ENCODE results near the gene MCTP1. TPM values are rescaled to one million over a fixed set of nuclear protein-coding genes. Genes with fewer than 3 reads are reported as not detected.

MCTP1 gene
- total and polyA plus RNA-seq, 7 experiments from 2014 or later: 0.75 to 38.9 (median 2.3) TPM; not detected in 1

GRCh38 chr5:94855543-94855942 is 429.4 kb downstream of the MCTP1 start:
- CTCF ChIA-PET: no interaction called here
- DNase-seq (no peak), ATAC-seq (no peak)
- Histone ChIP-seq H3K4me1 (ENCODE audit: control insufficient read depth in 2 of 2, insufficient read depth in 2 of 2, low read length in 2 of 2) (no peaks in the 10 kb centered on the region), H3K27me3 (ENCODE audit: control insufficient read depth in 2 of 2, insufficient read depth in 2 of 2, low read length in 2 of 2) (no peaks in the 10 kb centered on the region), H3K36me3 (ENCODE audit: control insufficient read depth in 2 of 3, insufficient read depth in 3 of 3, low read length in 3 of 3) (no peaks in the 10 kb centered on the region), H3K4me3 (ENCODE audit: low read length) (no peak overlapping the region), H3K9me3 (ENCODE audit: control insufficient read depth in 2 of 3, low read length in 3 of 3) (no peaks in the 10 kb centered on the region), H3K27ac (ENCODE audit: low read depth, low read length) (no peak overlapping the region)
- Mint-ChIP-seq H3K9me3 (no peaks in the 10 kb centered on the region), H3K4me3 (no peak overlapping the region), H3K36me3 (no peaks in the 10 kb centered on the region), H3K4me1 (no peaks in the 10 kb centered on the region), H3K27me3 (peaks cover 0 to 19% (median 0%) of the 10 kb centered on the region in 5 donors), H3K27ac (no peak overlapping the region)
- POLR2A ChIA-PET: interaction anchor here (0.7 kb wide), 1 partner anchor 16 kb away, joined by 3 read pairs; no protein-coding TSS in a partner anchor
- intact Hi-C loops (cut with micrococcal nuclease): loop anchor here in 1 of 2 donors (10.0 kb wide), 1 partner anchor 941 kb away; no protein-coding TSS in a partner anchor

- Histone ChIP-seq H3K4me1 (ENCODE audit: control insufficient read depth in 2 of 2, insufficient read depth in 2 of 2, low read length in 2 of 2) (no peaks in the 10 kb centered on the region), H3K27me3 (ENCODE audit: control insufficient read depth in 2 of 2, insufficient read depth in 2 of 2, low read length in 2 of 2) (no peaks in the 10 kb centered on the region), H3K27ac (ENCODE audit: low read depth, low read length) (no peak overlapping the region), H3K4me3 (ENCODE audit: low read length) (no peak overlapping the region), H3K9me3 (ENCODE audit: control insufficient read depth in 2 of 3, low read length in 3 of 3) (no peaks in the 10 kb centered on the region), H3K36me3 (ENCODE audit: control insufficient read depth in 2 of 3, insufficient read depth in 3 of 3, low read length in 3 of 3) (no peaks in the 10 kb centered on the region)
- Mint-ChIP-seq H3K27me3 (peaks cover 0 to 14% (median under 1%) of the 10 kb centered on the region in 5 donors), H3K27ac (no peak overlapping the region), H3K9me3 (no peaks in the 10 kb centered on the region), H3K4me3 (no peak overlapping the region), H3K4me1 (peaks cover 0 to 2% (median 0%) of the 10 kb centered on the region in 7 donors), H3K36me3 (no peaks in the 10 kb centered on the region)
- intact Hi-C loops (cut with micrococcal nuclease): loop anchor here in 1 of 2 donors (5.0 to 10.0 kb wide), 3 partner anchors 161 to 938 kb away; partner anchors contain the start of genes KIAA0825 and SLF1
- POLR2A ChIA-PET: no interaction called here
- CTCF ChIA-PET: no interaction called here
- DNase-seq: no peak
- ATAC-seq: no peak
Observed at GRCh38 chr5:94853120-94853519, 431.8 kb downstream of the MCTP1 start.

- no peak for DNase-seq
- H3K9me3 Mint-ChIP-seq: no peaks in the 10 kb centered on the region
- H3K4me1 ChIP-seq (ENCODE audit: control insufficient read depth in 2 of 2, insufficient read depth in 2 of 2, low read length in 2 of 2): no peaks in the 10 kb centered on the region
- no peaks in the 10 kb centered on the region for H3K27me3 ChIP-seq (ENCODE audit: control insufficient read depth in 2 of 2, insufficient read depth in 2 of 2, low read length in 2 of 2)
- no peak overlapping the region for H3K27ac Mint-ChIP-seq
- peaks cover 0 to 11% (median 0%) of the 10 kb centered on the region in 7 donors for H3K4me1 Mint-ChIP-seq
- no peak overlapping the region for H3K4me3 Mint-ChIP-seq
- ATAC-seq: no peak
- no peaks in the 10 kb centered on the region for H3K36me3 Mint-ChIP-seq
- H3K27ac ChIP-seq (ENCODE audit: low read depth, low read length): no peak overlapping the region
- no peaks in the 10 kb centered on the region for H3K36me3 ChIP-seq (ENCODE audit: control insufficient read depth in 2 of 3, insufficient read depth in 3 of 3, low read length in 3 of 3)
- no peak overlapping the region for H3K4me3 ChIP-seq (ENCODE audit: low read length)
- peaks cover 0 to 8% (median 5%) of the 10 kb centered on the region in 5 donors for H3K27me3 Mint-ChIP-seq
- intact Hi-C loops (cut with micrococcal nuclease): loop anchor here (1.0 to 10.0 kb wide), 7 partner anchors 58 to 1270 kb away; partner anchors contain the start of genes KIAA0825 (in 1 of the 2), NR2F1-AS1 (in 1 of the 2) and SLF1 (in 1 of the 2)
- POLR2A ChIA-PET: interaction anchor here (0.6 kb wide), 1 partner anchor 15 kb away, joined by 3 read pairs; no protein-coding TSS in a partner anchor
- CTCF ChIA-PET: interaction anchor here (1.5 kb wide), 1 partner anchor 326 kb away, joined by 4 read pairs; no protein-coding TSS in a partner anchor
- H3K9me3 ChIP-seq (ENCODE audit: control insufficient read depth in 2 of 3, low read length in 3 of 3): no peaks in the 10 kb centered on the region
Observed at GRCh38 chr5:94850960-94851359, 433.9 kb downstream of the MCTP1 start.

GRCh38 chr5:94849821-94850736 is 434.8 kb downstream of the MCTP1 start:
- Mint-ChIP-seq H3K4me1 (peaks cover 0 to 11% (median 0%) of the 10 kb centered on the region in 7 donors), H3K36me3 (no peaks in the 10 kb centered on the region), H3K4me3 (no peak overlapping the region), H3K27me3 (peaks cover 0 to 8% (median 5%) of the 10 kb centered on the region in 5 donors), H3K27ac (no peak overlapping the region), H3K9me3 (no peaks in the 10 kb centered on the region)
- Histone ChIP-seq H3K27ac (ENCODE audit: low read depth, low read length) (no peak overlapping the region), H3K36me3 (ENCODE audit: control insufficient read depth in 2 of 3, insufficient read depth in 3 of 3, low read length in 3 of 3) (no peaks in the 10 kb centered on the region), H3K4me1 (ENCODE audit: control insufficient read depth in 2 of 2, insufficient read depth in 2 of 2, low read length in 2 of 2) (no peaks in the 10 kb centered on the region), H3K9me3 (ENCODE audit: control insufficient read depth in 2 of 3, low read length in 3 of 3) (no peaks in the 10 kb centered on the region), H3K27me3 (ENCODE audit: control insufficient read depth in 2 of 2, insufficient read depth in 2 of 2, low read length in 2 of 2) (no peaks in the 10 kb centered on the region), H3K4me3 (ENCODE audit: low read length) (no peak overlapping the region)
- DNase-seq: peak in 7 of 9 donors; percentile 3 to 42 (median 10)
- peak; percentile 87 for ATAC-seq
- POLR2A ChIA-PET: interaction anchor here (0.6 kb wide), 1 partner anchor 14 kb away, joined by 3 read pairs; no protein-coding TSS in a partner anchor
- intact Hi-C loops (cut with micrococcal nuclease): loop anchor here (1.0 to 10.0 kb wide), 7 partner anchors 57 to 1269 kb away; partner anchors contain the start of genes KIAA0825 (in 1 of the 2), NR2F1-AS1 (in 1 of the 2) and SLF1 (in 1 of the 2)
- CTCF ChIA-PET: interaction anchor here (0.7 to 1.5 kb wide), 3 partner anchors 18 to 404 kb away, joined by 3 to 4 read pairs (median 4); no protein-coding TSS in a partner anchor

GRCh38 chr5:94849324-94849723 is 435.6 kb downstream of the MCTP1 start:
- Mint-ChIP-seq H3K4me1 (peaks cover 0 to 11% (median 0%) of the 10 kb centered on the region in 7 donors), H3K9me3 (no peaks in the 10 kb centered on the region), H3K4me3 (no peak overlapping the region), H3K36me3 (no peaks in the 10 kb centered on the region), H3K27me3 (peaks cover 0 to 8% (median 5%) of the 10 kb centered on the region in 5 donors), H3K27ac (no peak overlapping the region)
- no peak overlapping the region for H3K4me3 ChIP-seq (ENCODE audit: low read length)
- ATAC-seq (no peak), DNase-seq (no peak)
- POLR2A ChIA-PET: no interaction called here
- CTCF ChIA-PET: interaction anchor here (1.0 kb wide), 1 partner anchor 17 kb away, joined by 4 read pairs; no protein-coding TSS in a partner anchor
- no peak overlapping the region for H3K27ac ChIP-seq (ENCODE audit: low read depth, low read length)
- H3K9me3 ChIP-seq (ENCODE audit: control insufficient read depth in 2 of 3, low read length in 3 of 3): no peaks in the 10 kb centered on the region
- H3K36me3 ChIP-seq (ENCODE audit: control insufficient read depth in 2 of 3, insufficient read depth in 3 of 3, low read length in 3 of 3): no peaks in the 10 kb centered on the region
- H3K27me3 ChIP-seq (ENCODE audit: control insufficient read depth in 2 of 2, insufficient read depth in 2 of 2, low read length in 2 of 2): no peaks in the 10 kb centered on the region
- intact Hi-C loops (cut with micrococcal nuclease): no loop called here
- no peaks in the 10 kb centered on the region for H3K4me1 ChIP-seq (ENCODE audit: control insufficient read depth in 2 of 2, insufficient read depth in 2 of 2, low read length in 2 of 2)

- CTCF ChIA-PET: no interaction called here
Observed at GRCh38 chr5:94847726-94848125, 437.2 kb downstream of the MCTP1 start.

More at GRCh38 chr5:94847726-94848125, 437.2 kb downstream of the MCTP1 start:
- intact Hi-C loops (cut with micrococcal nuclease): no loop called here
- H3K36me3 ChIP-seq (ENCODE audit: control insufficient read depth in 2 of 3, insufficient read depth in 3 of 3, low read length in 3 of 3): no peaks in the 10 kb centered on the region
- H3K27ac ChIP-seq (ENCODE audit: low read depth, low read length): no peak overlapping the region
- no peaks in the 10 kb centered on the region for H3K4me1 ChIP-seq (ENCODE audit: control insufficient read depth in 2 of 2, insufficient read depth in 2 of 2, low read length in 2 of 2)
- H3K27me3 ChIP-seq (ENCODE audit: control insufficient read depth in 2 of 2, insufficient read depth in 2 of 2, low read length in 2 of 2): no peaks in the 10 kb centered on the region
- H3K4me3 ChIP-seq (ENCODE audit: low read length): no peak overlapping the region
- Mint-ChIP-seq H3K27me3 (peaks cover 3 to 14% (median 5%) of the 10 kb centered on the region in 5 donors), H3K9me3 (no peaks in the 10 kb centered on the region), H3K4me3 (no peak overlapping the region), H3K4me1 (peaks cover 0 to 11% (median 0%) of the 10 kb centered on the region in 7 donors), H3K36me3 (no peaks in the 10 kb centered on the region), H3K27ac (no peak overlapping the region)
- no peak for DNase-seq
- ATAC-seq: no peak
- no peaks in the 10 kb centered on the region for H3K9me3 ChIP-seq (ENCODE audit: control insufficient read depth in 2 of 3, low read length in 3 of 3)
- POLR2A ChIA-PET: no interaction called here

All from naive thymus-derived CD4-positive, alpha-beta T cell (primary cell).